ENCODE measurements around the gene MAP7D3.

MAP7D3 gene

GRCh38 chrX:136186023-136186413, 65.2 kb downstream of the MAP7D3 start:
- POLR2A ChIA-PET: interaction anchor here (1.2 to 2.0 kb wide), 5 partner anchors 11 to 127 kb away, joined by 3 to 10 read pairs (median 4); no protein-coding TSS in a partner anchor
- CTCF ChIA-PET: interaction anchor here (0.9 to 1.4 kb wide), 3 partner anchors 23 to 158 kb away, joined by 3 to 4 read pairs (median 4); no protein-coding TSS in a partner anchor
- DNase-seq (ENCODE audit: extremely low spot score): no peak
- TF ChIP-seq ELF4 (IDR thresholded peaks at IDR 0.05) (no peak), SP1 (IDR thresholded peaks at IDR 0.05) (no peak), FOXM1 (IDR thresholded peaks at IDR 0.05; ENCODE audit: borderline replicate concordance) (no peak), TARDBP (IDR thresholded peaks at IDR 0.05) (no peak), FOXK2 (IDR thresholded peaks at IDR 0.05) (no peak), HDGF (IDR thresholded peaks at IDR 0.05; ENCODE audit: borderline replicate concordance) (no peak), ZNF384 (IDR thresholded peaks at IDR 0.05) (no peak), BHLHE40 (IDR thresholded peaks at IDR 0.05; ENCODE audit: borderline replicate concordance) (no peak), SUZ12 (IDR thresholded peaks at IDR 0.05) (no peak), L3MBTL2 (conservative IDR thresholded peaks at IDR 0.05) (no peak), FOXA1 (IDR thresholded peaks at IDR 0.05) (no peak)
- TF ChIP-seq, protein P1, sequence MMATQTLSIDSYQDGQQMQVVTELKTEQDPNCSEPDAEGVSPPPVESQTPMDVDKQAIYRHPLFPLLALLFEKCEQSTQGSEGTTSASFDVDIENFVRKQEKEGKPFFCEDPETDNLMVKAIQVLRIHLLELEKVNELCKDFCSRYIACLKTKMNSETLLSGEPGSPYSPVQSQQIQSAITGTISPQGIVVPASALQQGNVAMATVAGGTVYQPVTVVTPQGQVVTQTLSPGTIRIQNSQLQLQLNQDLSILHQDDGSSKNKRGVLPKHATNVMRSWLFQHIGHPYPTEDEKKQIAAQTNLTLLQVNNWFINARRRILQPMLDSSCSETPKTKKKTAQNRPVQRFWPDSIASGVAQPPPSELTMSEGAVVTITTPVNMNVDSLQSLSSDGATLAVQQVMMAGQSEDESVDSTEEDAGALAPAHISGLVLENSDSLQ (IDR thresholded peaks at IDR 0.05): no peak

DNA sequence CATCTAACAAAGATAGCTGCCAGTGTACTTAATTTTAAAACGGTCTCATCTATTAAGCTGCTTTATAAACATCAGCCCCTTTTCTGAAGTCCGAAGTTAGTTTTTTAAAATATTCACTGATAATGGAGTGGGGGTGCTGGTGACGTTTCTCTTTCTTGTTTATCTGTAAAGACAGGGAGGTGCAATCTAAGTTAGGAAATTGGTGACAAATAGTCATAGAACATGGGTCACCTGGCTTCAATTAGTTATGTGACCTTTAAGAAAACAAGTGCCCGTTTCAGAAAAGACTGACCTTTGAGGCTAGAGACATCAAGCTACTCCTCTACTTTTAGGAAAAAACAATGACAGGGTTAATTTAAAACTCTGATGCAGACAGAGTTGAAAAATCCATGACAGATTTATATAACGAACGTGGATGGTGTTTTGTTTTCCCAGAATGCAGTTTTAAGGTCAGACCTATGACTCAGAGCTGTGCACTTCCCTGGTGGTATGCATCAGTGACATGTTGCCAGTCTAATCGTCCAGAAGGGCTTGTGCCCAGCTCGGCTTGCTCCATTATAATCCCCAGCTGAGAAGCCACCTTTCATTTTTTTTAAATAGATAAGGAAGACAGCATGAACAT, 65.7 kb downstream of the MAP7D3 start:
- no peak for TF ChIP-seq ARNT (IDR thresholded peaks at IDR 0.05)
- TF ChIP-seq, protein P1 (IDR thresholded peaks at IDR 0.05): peak; percentile 76
- CTCF ChIA-PET: interaction anchor here (0.6 to 1.4 kb wide), 5 partner anchors 23 to 157 kb away, joined by 3 to 4 read pairs (median 4); no protein-coding TSS in a partner anchor
- DNase-seq (ENCODE audit: extremely low spot score): no peak
- POLR2A ChIA-PET: interaction anchor here (1.2 to 2.0 kb wide), 5 partner anchors 11 to 127 kb away, joined by 3 to 10 read pairs (median 4); no protein-coding TSS in a partner anchor

DNA sequence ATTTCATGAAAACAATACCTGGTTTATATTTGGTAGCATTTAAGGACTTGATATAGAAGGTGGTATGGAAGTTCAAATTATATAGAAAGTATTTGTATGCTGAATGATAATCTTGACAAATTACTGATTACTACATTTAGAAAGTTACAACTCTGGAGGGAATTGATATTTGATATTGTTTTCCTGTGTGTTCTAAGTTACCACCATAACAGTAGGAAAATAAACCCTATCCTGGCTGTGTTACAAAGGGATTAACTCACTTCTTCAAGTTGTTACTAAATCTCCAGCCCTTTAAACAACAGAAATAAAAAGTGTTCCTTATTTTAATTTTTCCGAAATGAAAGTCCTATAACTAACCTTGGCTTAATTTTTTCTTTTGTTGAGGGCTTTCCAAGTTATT, 67.3 kb downstream of the MAP7D3 start:
- ChIA-PET POLR2A (no interaction called here), CTCF (interaction anchor here (0.7 to 1.0 kb wide), 2 partner anchors 139 to 156 kb away, joined by 3 read pairs; no protein-coding TSS in a partner anchor)
- no peak for TF ChIP-seq SP1 (IDR thresholded peaks at IDR 0.05)
- TF ChIP-seq FOXK2 (IDR thresholded peaks at IDR 0.05): no peak
- TF ChIP-seq BHLHE40 (IDR thresholded peaks at IDR 0.05; ENCODE audit: borderline replicate concordance): no peak
- TF ChIP-seq CTBP1 (IDR thresholded peaks at IDR 0.05; ENCODE audit: borderline replicate concordance): peak; percentile 2; the same call in 1 of the 2 replicates
- no peak for DNase-seq (ENCODE audit: extremely low spot score)

DNA sequence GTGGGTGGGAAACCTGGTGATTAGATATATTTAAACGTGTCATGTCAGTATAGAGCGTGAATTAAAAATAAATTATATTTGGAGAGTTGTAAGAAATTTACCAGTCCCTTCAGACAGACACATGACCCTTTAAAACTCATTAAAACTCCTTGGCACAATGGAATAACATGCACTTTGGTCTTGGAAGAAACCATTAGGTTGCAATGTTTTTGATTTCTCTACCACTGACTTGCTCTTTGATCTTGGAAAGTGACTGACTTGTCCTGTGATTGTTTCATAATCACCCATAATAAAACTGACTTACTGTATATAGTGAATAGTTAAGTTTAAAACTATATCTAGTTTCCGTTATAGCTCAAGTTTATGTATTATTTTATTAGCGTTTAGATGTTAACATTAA, 68.0 kb downstream of the MAP7D3 start:
- no peak for TF ChIP-seq NFRKB (IDR thresholded peaks at IDR 0.05)
- no peak for TF ChIP-seq ELF4 (IDR thresholded peaks at IDR 0.05)
- no peak for TF ChIP-seq TARDBP (IDR thresholded peaks at IDR 0.05)
- TF ChIP-seq, protein P1 (IDR thresholded peaks at IDR 0.05): peak; percentile 57; the same call in 1 of the 2 replicates
- no peak for DNase-seq (ENCODE audit: extremely low spot score)
- POLR2A ChIA-PET: no interaction called here
- CTCF ChIA-PET: interaction anchor here (1.0 kb wide), 1 partner anchor 155 kb away, joined by 3 read pairs; no protein-coding TSS in a partner anchor

GRCh38 chrX:136182414-136182813, 68.8 kb downstream of the MAP7D3 start:
- POLR2A ChIA-PET: no interaction called here
- DNase-seq (ENCODE audit: extremely low spot score): no peak
- CTCF ChIA-PET: no interaction called here
- TF ChIP-seq CTBP1 (IDR thresholded peaks at IDR 0.05; ENCODE audit: borderline replicate concordance) (no peak), ARNT (IDR thresholded peaks at IDR 0.05) (no peak), TARDBP (IDR thresholded peaks at IDR 0.05) (no peak), LEF1 (IDR thresholded peaks at IDR 0.05; ENCODE audit: borderline replicate concordance) (no peak), ELF4 (IDR thresholded peaks at IDR 0.05) (no peak), FOXM1 (IDR thresholded peaks at IDR 0.05; ENCODE audit: borderline replicate concordance) (no peak), L3MBTL2 (conservative IDR thresholded peaks at IDR 0.05) (no peak), BHLHE40 (IDR thresholded peaks at IDR 0.05; ENCODE audit: borderline replicate concordance) (no peak), FOXA1 (IDR thresholded peaks at IDR 0.05) (no peak), FOXK2 (IDR thresholded peaks at IDR 0.05) (no peak), ZNF384 (IDR thresholded peaks at IDR 0.05) (no peak), SP1 (IDR thresholded peaks at IDR 0.05) (no peak), SUZ12 (IDR thresholded peaks at IDR 0.05) (no peak), NFRKB (IDR thresholded peaks at IDR 0.05) (no peak), HDGF (IDR thresholded peaks at IDR 0.05; ENCODE audit: borderline replicate concordance) (no peak)
- TF ChIP-seq, protein P1 (IDR thresholded peaks at IDR 0.05): no peak

DNA sequence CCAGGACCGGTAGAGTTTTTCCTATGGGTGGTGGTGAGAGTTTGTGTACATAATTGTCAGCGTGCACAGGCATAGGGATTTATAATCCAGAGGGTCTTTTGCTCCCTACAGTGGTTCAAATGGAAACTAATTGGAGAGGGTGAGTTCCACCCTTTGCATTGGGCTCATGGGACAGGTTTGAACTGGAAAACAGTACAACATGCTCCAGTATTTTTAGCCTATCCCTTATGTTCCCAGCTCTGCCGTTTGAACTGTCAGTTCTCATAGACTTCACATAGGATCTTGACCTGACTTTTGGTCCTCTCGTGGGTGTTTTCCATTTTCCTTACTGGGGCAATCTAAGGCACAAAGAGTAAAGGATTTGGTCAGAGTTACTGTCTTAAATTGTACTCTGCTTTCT, 72.1 kb downstream of the MAP7D3 start:
- ChIA-PET CTCF (no interaction called here), POLR2A (no interaction called here)
- no peak for TF ChIP-seq FOXM1 (IDR thresholded peaks at IDR 0.05; ENCODE audit: borderline replicate concordance)
- TF ChIP-seq HDGF (IDR thresholded peaks at IDR 0.05; ENCODE audit: borderline replicate concordance): no peak
- no peak for TF ChIP-seq SP1 (IDR thresholded peaks at IDR 0.05)
- no peak for TF ChIP-seq L3MBTL2 (conservative IDR thresholded peaks at IDR 0.05)
- TF ChIP-seq ELF4 (IDR thresholded peaks at IDR 0.05): no peak
- no peak for TF ChIP-seq ARNT (IDR thresholded peaks at IDR 0.05)
- TF ChIP-seq SUZ12 (IDR thresholded peaks at IDR 0.05): no peak
- TF ChIP-seq, protein P1 (IDR thresholded peaks at IDR 0.05): no peak
- TF ChIP-seq FOXK2 (IDR thresholded peaks at IDR 0.05): no peak
- TF ChIP-seq TARDBP (IDR thresholded peaks at IDR 0.05): no peak
- TF ChIP-seq ZNF384 (IDR thresholded peaks at IDR 0.05): no peak
- TF ChIP-seq LEF1 (IDR thresholded peaks at IDR 0.05; ENCODE audit: borderline replicate concordance): no peak
- no peak for TF ChIP-seq FOXA1 (IDR thresholded peaks at IDR 0.05)
- no peak for TF ChIP-seq CTBP1 (IDR thresholded peaks at IDR 0.05; ENCODE audit: borderline replicate concordance)
- DNase-seq (ENCODE audit: extremely low spot score): no peak

All from HEK293T (cell line).